Stimulated activated CD4-positive, alpha-beta T cell treated with anti-CD3 and anti-CD28 coated beads, Interleukin-4, amount 100 ng/mL, for 4 hours (primary cell): Measurements from ENCODE around the gene SULT1A2.
"Not testable (repeated sequence)": the region's sequence is repeated elsewhere in the genome, so short reads cannot be mapped to it uniquely, and the experiment has no call there.

ENCODE experiments used
- DNase-seq, 2 experiments: peaks; one replicate each; pipeline ENCODE4 v3.0.0-alpha.2; 2020

The SULT1A2 gene

GRCh38 chr16:28589930-28590329 lies 6.9 kb downstream of the SULT1A2 start:
- DNase-seq = no peak

- DNase-seq = no peak
Measured at GRCh38 chr16:28589069-28589468, 7.8 kb downstream of the SULT1A2 start.

- no peak for DNase-seq
Measured at GRCh38 chr16:28587386-28587785, 9.5 kb downstream of the SULT1A2 start.

- DNase-seq = no peak
Measured at GRCh38 chr16:28586466-28586865, 10.4 kb downstream of the SULT1A2 start.

GRCh38 chr16:28585674-28586073 lies 11.2 kb downstream of the SULT1A2 start:
- DNase-seq = no peak

- no peak for DNase-seq
Measured at GRCh38 chr16:28580726-28581315, 16.0 kb downstream of the SULT1A2 start.

- DNase-seq = no peak
Measured at GRCh38 chr16:28575446-28576109, 21.3 kb downstream of the SULT1A2 start.

GRCh38 chr16:28574925-28575324 lies 21.9 kb downstream of the SULT1A2 start:
- no peak for DNase-seq

GRCh38 chr16:28573738-28574718 lies 22.8 kb downstream of the SULT1A2 start:
- no peak for DNase-seq

- no peak for DNase-seq
Measured at GRCh38 chr16:28572696-28573510, 23.9 kb downstream of the SULT1A2 start.

- DNase-seq = no peak
Measured at GRCh38 chr16:28569968-28570752, 26.7 kb downstream of the SULT1A2 start.

GRCh38 chr16:28569021-28569420 lies 27.8 kb downstream of the SULT1A2 start:
- DNase-seq = no peak

- DNase-seq = no peak
Measured at GRCh38 chr16:28567292-28567691, 29.6 kb downstream of the SULT1A2 start.

- not testable (repeated sequence) for DNase-seq
Measured at GRCh38 chr16:28566233-28566925, 30.5 kb downstream of the SULT1A2 start.

- no peak for DNase-seq
Measured at GRCh38 chr16:28563218-28563617, 33.6 kb downstream of the SULT1A2 start.

GRCh38 chr16:28562199-28562598 lies 34.7 kb downstream of the SULT1A2 start:
- no peak for DNase-seq

GRCh38 chr16:28561557-28562187 lies 35.2 kb downstream of the SULT1A2 start:
- no peak for DNase-seq

- DNase-seq = no peak
Measured at GRCh38 chr16:28558456-28558855, 38.4 kb downstream of the SULT1A2 start.

- DNase-seq = no peak
Measured at GRCh38 chr16:28556914-28557320, 39.9 kb downstream of the SULT1A2 start.

- no peak for DNase-seq
Measured at GRCh38 chr16:28555561-28555960, 41.3 kb downstream of the SULT1A2 start.
